HepG2 (cell line): ENCODE measurements around the gene GMNN. TPM values are rescaled to one million over a fixed set of nuclear protein-coding genes. Genes with fewer than 3 reads are reported as not detected.

Experiments used
- BATF2 ChIP-seq: sonication (generic); formaldehyde crosslinking; IDR thresholded peaks from 2 replicates; pipeline ENCODE4 v1.8.0; 2022; ENCODE audit warnings: mild to moderate bottlenecking, missing genetic modification reagents, moderate library complexity
- ELF3 ChIP-seq: IDR thresholded peaks from 2 replicates; pipeline ENCODE4 v1.6.1; 2016; ENCODE audit warnings: missing genetic modification reagents, missing compliant biosample characterization
- MAFG ChIP-seq: sonication (generic); formaldehyde crosslinking; IDR thresholded peaks from 2 replicates; pipeline ENCODE4 v1.5.1; 2020; ENCODE audit warnings: mild to moderate bottlenecking, missing genetic modification reagents
- PBX3 ChIP-seq: sonication (generic); formaldehyde crosslinking; IDR thresholded peaks from 2 replicates; pipeline ENCODE4 v1.8.1; 2023; ENCODE audit warnings: missing genetic modification reagents, inconsistent platforms, borderline replicate concordance
- SIN3A ChIP-seq: IDR thresholded peaks from 2 replicates; pipeline ENCODE4 v1.6.1; 2011; ENCODE audit warnings: low read depth, mild to moderate bottlenecking, control low read depth, low read length, borderline replicate concordance
- ZBTB25 ChIP-seq: IDR thresholded peaks from 2 replicates; pipeline ENCODE4 v1.6.1; 2018; ENCODE audit warnings: missing genetic modification reagents
- ZBTB44 ChIP-seq: sonication (generic); formaldehyde crosslinking; IDR thresholded peaks from 2 replicates; pipeline ENCODE4 v1.4.0; 2020; ENCODE audit warnings: missing genetic modification reagents
- ZEB1 ChIP-seq: IDR thresholded peaks from 2 replicates; pipeline ENCODE4 v1.6.1; 2012; ENCODE audit warnings: mild to moderate bottlenecking, low read depth, inconsistent platforms; ENCODE audit not compliant: insufficient replicate concordance
- ZNF20 ChIP-seq: sonication (generic); formaldehyde crosslinking; IDR thresholded peaks from 2 replicates; pipeline ENCODE4 v1.4.0; 2020; ENCODE audit warnings: mild to moderate bottlenecking, moderate library complexity, missing genetic modification reagents
- ZNF282 ChIP-seq: fragments of 450-650 bp; IDR thresholded peaks from 2 replicates; pipeline ENCODE4 v1.6.1; 2018; ENCODE audit not compliant: partially characterized antibody
- ZNF333 ChIP-seq: sonication (generic); formaldehyde crosslinking; IDR thresholded peaks from 2 replicates; pipeline ENCODE4 v1.4.0; 2020; ENCODE audit warnings: mild to moderate bottlenecking, missing genetic modification reagents, borderline replicate concordance
- ZNF430 ChIP-seq: sonication (generic); formaldehyde crosslinking; IDR thresholded peaks from 2 replicates; pipeline ENCODE4 v1.9.0; 2021; ENCODE audit warnings: mild to moderate bottlenecking, missing genetic modification reagents
- ZNF670 ChIP-seq: sonication (generic); formaldehyde crosslinking; IDR thresholded peaks from 2 replicates; pipeline ENCODE4 v1.8.0; 2022; ENCODE audit warnings: mild to moderate bottlenecking, missing genetic modification reagents, borderline replicate concordance
- ZNF7 ChIP-seq: IDR thresholded peaks from 2 replicates; pipeline ENCODE4 v1.6.1; 2016; ENCODE audit warnings: missing biosample characterization, missing genetic modification reagents
- ZNF75D ChIP-seq: sonication (generic); formaldehyde crosslinking; IDR thresholded peaks from 2 replicates; pipeline ENCODE4 v1.8.1; 2023; ENCODE audit warnings: missing genetic modification reagents, mild to moderate bottlenecking, borderline replicate concordance
- polyA plus RNA-seq, 8 experiments: library from polyadenylated mRNA; depleted of rRNA in 3 of 8; stranded (reverse) in 7 of 8; unstranded in 1 of 8; fragments of >200 nt; fragmentation: Illumina TruSeq in 4 of 8; extraction: Trizol in 4 of 8; gene quantifications; 2 replicates each; pipeline versions ENCODE4 v1.2.1 to v1.2.3, GENCODE V29; 2011 to 2016; ENCODE audit warnings: low read depth in 4 of 8, missing spikeins in 1 of 8, mixed read lengths in 1 of 8; ENCODE audit not compliant: insufficient read depth in 1 of 8
- total RNA-seq, 5 experiments: library from RNA; depleted of rRNA; stranded (reverse); fragments of >200 nt; fragmentation: Illumina TruSeq; extraction: Trizol; gene quantifications; 2 replicates each; pipeline ENCODE4 v1.2.3, GENCODE V29; 2016; ENCODE audit warnings: low read depth in 1 of 5

Gene GMNN
- total and polyA plus RNA-seq, 2 of the 13 experiments (the other 11 are each of a cell fraction or from before 2014, with no cell fraction given) = 61.8 to 154 TPM

- TF ChIP-seq SIN3A = peak; percentile 95; the same call in 1 of the 2 replicates
- peak; percentile 100 for TF ChIP-seq ZNF333 (CRISPR knock-in tag)
- TF ChIP-seq PBX3 = no peak; the same call in 1 of the 2 replicates
- peak; percentile 52; the same call in 1 of the 2 replicates for TF ChIP-seq ZNF670 (CRISPR knock-in tag)
- TF ChIP-seq ZBTB25 (CRISPR knock-in tag) = no peak
- no peak for TF ChIP-seq MAFG
- TF ChIP-seq ZEB1 = no peak
- TF ChIP-seq ZNF430 (CRISPR knock-in tag) = peak; percentile 90
- TF ChIP-seq ZNF75D (CRISPR knock-in tag) = no peak
- peak; percentile 35; the same call in 1 of the 2 replicates for TF ChIP-seq ZBTB44 (CRISPR knock-in tag)
- no peak; the same call in none of the 2 replicates for TF ChIP-seq BATF2 (CRISPR knock-in tag)
- no peak for TF ChIP-seq ZNF7
- peak; percentile 65; the same call in 1 of the 2 replicates for TF ChIP-seq ELF3
- no peak for TF ChIP-seq ZNF282
- TF ChIP-seq ZNF20 (CRISPR knock-in tag) = no peak
These were observed at the start of gene GMNN (continued) for GRCh38 chr6:24774696-24775519.
